EL (cell line): ENCODE data around the gene HEPN1.
"Not testable (repeated sequence)": the region's sequence is repeated elsewhere in the genome, so short reads cannot be mapped to it uniquely, and the experiment has no call there.

ENCODE experiments used
- DNase-seq: peaks from one replicate; pipeline ENCODE4 v3.0.0-alpha.2; 2016

The HEPN1 gene

DNA sequence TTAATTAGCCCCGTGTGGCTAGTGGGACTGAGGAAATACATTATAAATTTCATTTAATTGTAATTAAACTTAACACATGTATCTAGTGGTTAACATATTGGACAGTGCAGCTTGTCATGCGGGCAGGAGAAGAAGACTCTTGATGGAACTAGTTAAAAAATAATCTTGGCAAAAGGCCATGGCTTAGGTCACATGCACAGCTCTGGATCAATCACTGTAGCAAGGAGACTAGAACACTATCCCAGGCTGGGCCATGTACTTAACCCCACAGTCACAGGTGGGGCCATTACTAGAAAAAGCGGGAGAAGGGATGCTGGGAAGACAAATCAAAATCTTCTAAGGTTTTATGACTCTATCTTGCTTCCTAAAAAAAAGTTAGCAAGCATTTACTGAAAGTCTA is 25.5 kb downstream of the HEPN1 start:
- DNase-seq: no peak

DNA sequence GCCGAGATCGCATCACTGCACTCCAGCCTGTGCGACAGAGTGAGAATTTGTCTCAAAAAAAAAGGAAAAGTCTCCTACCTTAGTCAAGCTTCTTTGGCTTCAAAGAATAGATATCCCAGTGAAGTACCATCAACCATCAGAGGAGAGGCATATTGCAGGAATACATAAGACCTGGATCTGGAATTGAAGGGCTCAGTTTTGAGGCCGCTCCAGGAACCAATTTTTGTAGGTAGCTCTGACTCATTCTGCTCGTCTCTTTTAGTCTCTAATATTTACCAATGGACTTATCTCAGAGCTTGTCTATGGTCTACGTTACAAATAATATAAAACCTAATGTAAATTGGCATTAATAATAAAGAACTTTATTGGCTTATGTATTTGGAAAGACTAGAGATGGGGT is 26.8 kb downstream of the HEPN1 start:
- DNase-seq: no peak

DNA sequence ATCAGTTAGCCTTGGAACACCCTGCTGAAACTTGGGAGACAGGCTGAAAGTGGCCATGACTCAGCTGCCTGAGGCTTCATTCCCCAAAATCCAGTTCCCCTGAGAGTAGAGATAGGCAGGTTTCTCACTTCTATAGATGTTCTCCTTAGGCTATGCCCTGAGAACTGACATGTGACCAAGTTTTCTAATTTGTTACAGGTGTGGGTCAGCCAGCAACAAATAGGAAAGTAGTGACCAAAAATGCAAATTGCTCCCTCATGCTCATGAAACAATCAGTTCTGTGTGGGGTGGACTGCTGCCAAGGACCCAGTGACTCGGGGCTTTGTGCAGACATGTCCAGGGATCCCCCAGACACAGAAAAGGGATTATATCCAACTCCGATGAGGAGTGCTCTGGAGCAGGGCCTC is 27.7 kb downstream of the HEPN1 start:
- DNase-seq: peak; percentile 66

DNA sequence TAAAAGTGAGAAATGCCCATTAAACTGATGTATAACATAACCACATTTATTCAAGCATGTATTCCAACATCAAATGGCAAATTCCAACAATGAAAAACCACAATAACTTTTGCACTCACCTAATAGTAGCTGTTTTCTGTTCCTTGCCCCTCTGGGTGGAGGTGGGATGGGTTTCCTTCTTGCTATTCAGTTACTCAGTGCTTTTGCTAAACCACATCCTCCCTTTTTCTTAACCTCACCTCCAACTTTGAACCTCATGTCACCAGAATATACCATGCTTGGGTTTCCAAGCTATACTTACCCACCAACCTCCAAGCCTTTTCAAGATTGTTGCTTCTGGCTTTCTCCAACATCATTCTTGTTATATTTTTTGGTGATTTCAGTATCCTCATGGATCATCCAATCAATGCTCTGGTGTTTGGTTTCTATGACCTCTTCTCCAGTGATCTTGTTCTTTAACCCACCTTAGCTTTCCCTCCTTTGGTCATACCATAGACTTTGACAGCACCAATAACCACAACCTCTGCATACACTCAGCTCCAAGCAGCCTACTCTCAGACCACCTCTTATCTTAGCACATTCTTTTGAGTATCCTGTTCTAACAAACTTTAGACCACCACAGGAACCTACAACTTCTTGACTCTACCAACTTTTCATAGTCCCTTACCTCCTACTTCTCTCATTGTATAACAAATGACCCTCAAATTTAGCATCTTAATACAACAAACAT is 31.7 kb downstream of the HEPN1 start:
- no peak for DNase-seq

DNA sequence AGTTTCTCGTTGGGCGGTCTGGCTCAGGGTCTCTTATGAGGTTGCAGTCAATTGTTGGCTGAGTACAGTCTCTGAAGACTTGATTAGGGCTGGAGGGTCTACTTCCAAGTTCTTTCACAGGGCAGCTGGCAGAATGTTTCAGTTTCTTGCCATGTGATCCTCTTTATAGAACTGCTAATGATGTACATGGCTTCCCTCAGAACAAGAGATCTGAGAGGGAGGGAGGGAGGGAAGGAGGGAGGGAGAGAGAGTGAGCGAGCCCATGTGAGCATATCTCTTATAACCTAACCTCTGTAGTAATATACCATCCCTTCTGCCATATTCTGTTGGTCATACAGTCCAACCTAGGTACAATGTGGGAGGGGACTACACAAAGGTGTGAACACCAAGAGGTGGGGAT is 32.3 kb downstream of the HEPN1 start:
- DNase-seq: no peak

DNA sequence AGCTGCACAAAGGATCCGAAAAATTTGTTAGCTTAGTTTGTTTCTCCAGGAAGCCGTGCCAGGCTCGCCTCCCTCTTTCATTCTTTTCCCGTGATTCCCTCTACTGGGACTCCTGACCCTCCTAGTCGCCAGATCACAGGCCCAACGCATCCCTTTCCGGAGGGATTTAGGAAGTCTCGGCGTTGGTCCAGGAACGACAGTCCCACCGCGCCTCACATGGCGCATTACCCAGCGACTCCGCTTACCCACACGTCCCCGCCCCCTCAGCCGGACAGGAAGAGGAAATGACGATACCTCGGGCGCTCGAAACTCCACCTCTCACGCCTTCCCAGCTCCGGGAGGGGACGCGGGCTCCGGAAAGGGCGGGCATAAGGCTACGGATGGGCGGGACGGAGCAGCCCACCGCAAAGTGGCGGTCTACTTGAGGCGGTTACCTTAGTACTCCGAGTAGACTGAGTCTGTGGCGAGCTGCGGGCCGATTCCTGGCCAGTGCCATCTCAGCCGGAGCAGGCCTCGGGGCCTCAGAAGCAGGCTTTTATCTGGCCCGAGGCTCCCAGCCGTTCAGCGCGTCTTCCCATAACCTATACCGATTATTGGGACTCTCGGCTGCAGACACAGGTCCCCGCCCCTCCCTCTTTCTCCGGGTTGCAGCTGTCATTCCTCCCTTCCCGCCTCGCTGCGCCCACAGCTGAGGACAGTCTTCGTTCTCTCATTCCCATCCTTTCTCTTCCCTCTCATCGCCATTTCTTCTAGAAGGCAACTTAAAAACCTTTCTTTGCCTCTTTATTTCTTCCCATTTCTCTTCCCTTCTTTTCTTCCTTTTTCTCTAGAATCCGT is 34.9 kb downstream of the HEPN1 start, which contains the start of gene CCDC15:
Gene CCDC15 (plus strand): TSS at position 450 of the 837 bp plus-strand sequence. CDS start 531 bp downstream, outside the sequence.
- DNase-seq: peak; percentile 99

DNA sequence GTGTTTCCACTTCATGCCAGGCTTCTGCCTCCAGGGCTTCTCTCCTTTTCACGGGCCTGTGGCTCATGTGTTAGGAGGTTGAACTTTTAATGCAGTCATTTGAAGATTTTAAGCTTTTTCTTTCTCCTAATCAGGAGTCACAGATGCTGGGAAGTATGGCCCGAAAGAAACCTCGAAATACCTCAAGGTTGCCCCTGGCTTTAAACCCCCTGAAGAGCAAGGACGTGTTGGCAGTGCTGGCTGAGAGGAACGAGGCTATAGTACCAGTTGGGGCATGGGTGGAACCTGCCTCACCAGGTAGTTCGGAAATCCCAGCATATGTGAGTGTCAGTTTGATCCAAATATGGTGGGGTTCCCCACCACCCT is 35.5 kb downstream of the HEPN1 start:
- DNase-seq: peak; percentile 6

DNA sequence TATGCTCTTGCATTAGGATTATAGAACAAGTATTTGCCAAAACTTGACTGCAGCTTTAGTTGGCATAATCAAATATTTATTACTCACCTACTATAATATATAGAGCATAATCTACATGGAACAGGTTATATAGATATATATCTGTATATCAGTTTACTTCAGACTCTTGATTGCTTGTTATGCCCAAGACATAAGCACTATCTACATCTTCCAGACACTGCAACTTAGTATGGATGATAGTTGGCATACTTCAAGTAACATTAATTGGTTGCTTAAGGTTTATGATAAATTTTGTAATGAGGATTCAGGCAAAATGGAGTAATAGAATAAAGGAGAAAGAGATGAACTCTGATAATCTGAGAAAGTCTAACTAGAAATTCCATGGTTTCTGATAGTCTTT is 36.0 kb downstream of the HEPN1 start:
- no peak for DNase-seq

DNA sequence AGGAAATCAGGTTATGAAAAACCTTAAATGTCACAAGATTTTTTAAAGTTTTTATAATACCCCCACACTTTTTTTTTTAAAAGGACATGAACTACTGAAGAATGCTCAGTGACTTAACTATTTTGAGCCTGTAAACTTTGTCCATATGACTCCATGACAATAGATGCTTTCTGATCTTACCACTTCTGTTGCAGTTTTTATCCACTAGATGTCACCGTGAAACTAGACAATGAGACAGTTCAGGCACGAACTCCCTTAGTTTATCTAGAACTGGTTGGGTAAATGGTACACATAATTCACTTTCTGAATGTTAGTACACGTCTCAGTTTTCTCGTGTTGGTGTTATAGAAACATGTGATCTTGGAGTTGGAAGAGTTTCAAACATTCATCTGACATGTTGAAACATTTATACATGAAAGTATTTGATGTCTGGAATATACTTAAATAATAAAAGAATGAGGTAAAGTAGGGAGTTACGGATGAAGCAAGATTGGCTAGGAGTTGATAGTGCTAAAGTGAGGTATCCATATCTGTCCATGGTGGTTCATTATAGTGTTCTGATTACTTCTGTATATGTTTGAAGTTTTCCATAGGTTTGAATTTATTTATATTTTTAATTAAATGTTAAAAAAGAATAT is 43.0 kb downstream of the HEPN1 start:
- peak; percentile 73 for DNase-seq

DNA sequence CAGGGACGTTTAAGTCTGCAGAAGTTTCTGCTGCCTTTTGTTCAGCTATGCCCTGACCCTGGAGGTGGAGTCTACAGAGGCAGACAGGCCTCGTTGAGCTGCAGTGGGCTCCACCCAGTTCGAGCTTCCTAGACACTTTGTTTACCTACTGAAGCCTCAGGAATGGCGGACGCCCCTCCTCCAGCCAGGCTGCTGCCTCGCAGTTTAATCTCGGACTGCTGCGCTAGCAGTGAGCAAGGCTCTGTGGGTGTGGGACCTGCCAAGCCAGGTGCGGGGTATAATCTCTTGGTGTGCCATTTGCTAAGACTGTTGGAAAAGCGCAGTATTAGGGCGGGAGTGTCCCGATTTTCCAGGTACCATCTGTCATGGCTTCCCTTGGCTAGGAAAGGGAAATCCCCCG is 49.1 kb downstream of the HEPN1 start:
- not testable (repeated sequence) for DNase-seq
